Stimulated activated naive CD4-positive, alpha-beta T cell (primary cell): ENCODE data around the gene RASSF3.
"Not testable (repeated sequence)": the region's sequence is repeated elsewhere in the genome, so short reads cannot be mapped to it uniquely, and the experiment has no call there.

ENCODE experiments used
- DNase-seq, 6 experiments: peaks; one replicate each; lab custom pipeline; 2025; lab: John Stamatoyannopoulos, UW

RASSF3 gene

GRCh38 chr12:64595863-64596793 lies 14.2 kb upstream of the RASSF3 start:
- DNase-seq: no peak

DNA sequence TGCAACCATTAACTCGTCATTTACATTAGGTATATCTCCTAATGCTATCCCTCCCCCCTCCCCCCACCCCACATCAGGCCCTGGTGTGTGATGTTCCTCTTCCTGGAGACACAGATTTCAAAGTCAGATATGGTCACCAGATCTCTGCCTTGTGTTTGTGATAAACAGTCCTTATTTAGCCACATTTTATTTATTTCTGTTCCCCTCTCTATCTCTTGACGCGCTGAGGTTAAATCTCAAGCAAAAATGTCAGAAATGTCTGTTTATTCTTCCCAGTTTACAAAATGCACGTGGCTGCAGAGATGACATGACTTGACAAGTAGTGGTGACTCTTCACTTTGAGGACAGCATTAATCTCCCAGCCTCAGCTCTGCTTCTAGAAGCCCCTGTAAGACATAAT lies 11.5 kb upstream of the RASSF3 start:
- DNase-seq: no peak

DNA sequence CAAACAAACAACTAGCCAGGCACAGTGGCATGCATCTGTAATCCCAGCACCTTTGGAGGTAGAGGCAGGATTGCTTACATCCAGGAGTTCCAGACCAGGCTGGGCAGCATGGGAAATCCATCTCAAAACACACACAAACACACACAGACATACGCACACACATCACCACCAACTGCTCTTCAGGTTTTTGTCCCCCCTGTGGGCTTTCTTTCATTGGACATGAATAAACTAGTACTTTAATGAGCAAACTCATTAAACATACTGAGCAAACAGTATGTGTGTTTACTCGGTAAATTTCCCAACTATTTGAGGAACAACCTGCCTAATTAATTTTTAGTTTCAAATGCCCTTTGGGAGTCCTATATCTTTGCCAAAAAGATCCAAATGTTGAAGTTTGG lies 10.1 kb upstream of the RASSF3 start:
- no peak for DNase-seq

DNA sequence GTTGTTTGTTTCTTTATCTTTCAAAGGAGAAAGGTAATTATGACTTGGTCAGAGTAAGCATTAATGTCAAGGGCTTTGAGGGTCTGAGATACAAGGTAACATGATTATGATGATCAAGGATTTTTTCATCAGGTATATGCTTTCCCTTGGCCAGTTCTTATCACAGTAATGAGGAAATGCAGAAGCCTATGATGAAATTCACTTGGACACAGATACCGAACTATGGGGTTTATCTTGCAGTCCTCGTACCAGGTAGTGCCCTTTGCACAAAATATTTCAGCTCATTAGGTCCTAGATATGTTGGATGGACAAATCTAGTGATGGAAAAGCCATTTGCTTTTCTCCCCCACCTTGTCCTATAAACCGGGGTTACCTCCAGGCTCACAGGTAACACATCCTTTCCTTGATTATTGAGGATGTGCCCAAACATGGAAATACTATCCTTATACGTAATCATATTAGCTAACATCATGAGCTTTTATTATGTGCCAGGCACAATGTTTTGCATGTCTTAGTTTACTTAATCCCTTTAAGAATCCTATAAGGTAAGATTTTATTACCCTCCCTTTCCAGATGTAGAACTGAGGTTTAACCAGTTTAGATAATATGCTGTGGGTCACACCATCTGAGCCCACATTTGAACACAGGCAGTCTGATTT lies 7.0 kb upstream of the RASSF3 start:
- no peak for DNase-seq

- DNase-seq: peak in 5 of 6 experiments; percentile 26 to 70 (median 44)
These were observed 1.3 kb upstream of the RASSF3 start for GRCh38 chr12:64608901-64609535.

DNA sequence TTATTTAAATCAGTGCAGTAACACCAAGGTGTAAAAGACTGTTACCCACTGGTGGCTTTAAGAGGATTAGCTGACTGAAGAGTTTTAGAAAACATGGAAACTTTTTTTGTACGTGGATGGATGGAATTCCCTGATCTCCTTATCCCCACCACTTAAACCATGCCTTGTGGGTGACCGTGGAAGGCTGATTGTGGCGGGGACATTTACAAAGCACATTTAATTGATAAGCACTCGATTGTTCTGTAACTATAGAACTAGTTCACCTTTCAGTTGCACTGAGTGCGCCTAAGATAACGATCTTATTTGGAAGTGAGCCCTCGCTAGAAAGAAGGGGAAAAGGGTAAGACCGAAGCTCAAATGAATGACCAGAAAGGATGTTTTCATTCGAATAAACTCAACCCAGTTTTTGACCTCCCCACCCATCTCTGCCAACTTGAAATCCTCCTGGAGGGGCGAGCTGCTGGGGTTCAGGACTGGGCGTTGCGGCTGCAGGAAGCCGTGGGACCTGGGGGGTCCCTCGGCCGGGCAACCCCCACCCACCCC lies 688 bp upstream of the RASSF3 start:
- DNase-seq: peak in 2 of 6 experiments; percentile 39 to 49

GRCh38 chr12:64610660-64611340 lies 505 bp downstream of the RASSF3 start:
- DNase-seq: peak; percentile 46 to 75 (median 62)

DNA sequence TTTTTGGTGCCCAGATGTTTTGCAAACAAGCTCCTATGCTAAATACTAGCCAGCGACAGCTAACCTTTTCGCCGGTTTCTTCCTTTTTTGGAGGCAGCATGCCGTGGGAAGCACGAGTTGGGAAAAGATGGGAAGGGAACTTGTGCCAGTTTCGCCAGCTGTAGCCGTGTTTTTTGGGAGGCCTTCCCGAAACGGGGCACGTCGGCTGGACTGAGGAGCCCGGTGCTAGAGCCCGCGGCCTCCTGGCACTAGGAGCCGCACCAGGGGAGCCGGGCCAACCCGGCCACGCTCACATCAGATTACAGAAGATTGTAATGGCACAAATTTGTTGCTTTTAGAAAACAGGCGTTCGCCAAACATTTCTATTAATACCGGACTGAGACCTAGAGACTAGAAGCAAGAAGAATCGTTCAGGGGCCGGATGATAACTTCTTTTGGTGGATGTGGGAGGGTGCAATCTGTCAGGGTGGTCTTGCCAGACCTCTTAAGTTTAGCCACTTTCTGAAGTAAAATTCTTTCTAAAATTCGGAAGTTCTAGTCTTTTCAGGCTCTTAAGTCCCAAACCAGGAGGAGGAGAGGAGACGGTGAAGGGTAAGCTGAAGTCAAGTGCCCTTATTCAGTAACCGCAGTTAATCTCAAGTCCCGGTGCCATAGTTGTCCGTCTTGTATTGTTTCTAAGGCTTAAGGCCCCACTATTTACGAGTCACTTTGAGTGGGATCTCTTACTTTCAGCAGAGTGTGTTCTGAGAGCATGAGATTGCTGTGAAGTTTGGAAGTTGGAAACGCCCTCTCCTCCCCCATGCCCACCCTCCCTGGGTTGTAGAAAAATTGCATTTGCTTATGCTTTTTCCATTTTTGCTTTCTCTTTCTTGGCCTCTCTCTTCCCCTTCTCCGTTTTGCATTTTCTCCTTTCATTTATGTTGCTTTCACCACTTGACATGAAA lies 1.3 kb downstream of the RASSF3 start:
- peak; percentile 14 to 51 (median 30) for DNase-seq

DNA sequence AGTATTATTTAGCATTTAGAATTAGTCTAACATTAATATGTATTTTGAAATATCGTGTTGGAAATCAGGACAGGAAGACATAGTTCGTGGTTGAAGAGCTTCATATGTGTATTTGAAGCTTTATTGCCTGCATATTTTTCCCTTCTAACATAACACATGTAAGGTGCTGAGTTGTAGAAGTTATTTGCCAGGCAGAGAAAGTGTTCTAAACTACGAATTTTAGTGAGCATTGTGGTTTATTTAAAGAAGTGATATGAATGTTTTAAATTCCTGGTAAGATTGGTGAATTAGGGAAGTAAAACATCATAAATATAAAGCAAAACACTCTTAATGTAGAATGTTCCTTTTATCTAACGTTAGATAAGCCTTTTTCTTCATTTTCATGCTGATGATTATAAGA lies 2.5 kb downstream of the RASSF3 start:
- no peak for DNase-seq

- not testable (repeated sequence) for DNase-seq
These were observed 3.6 kb downstream of the RASSF3 start for GRCh38 chr12:64613775-64614398.

DNA sequence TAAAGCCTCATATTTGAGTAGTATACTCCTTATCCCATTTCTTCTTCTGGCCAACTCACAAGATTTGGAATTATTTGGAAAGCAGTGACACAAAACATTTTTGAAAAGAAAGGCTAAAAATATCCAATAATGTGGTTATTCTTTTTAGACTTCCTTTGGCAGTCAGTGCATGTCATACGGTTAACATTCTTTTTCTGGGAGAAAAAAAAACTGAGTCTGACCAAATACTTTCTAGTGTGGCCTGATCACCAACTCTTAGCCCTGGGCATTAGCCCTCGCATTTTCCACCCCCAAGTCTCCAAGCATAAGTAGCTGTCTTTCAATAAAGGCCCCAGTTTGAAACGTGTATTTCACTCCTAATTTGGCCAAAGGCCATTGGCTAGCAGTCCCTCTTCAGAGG lies 5.9 kb downstream of the RASSF3 start:
- DNase-seq: no peak

- DNase-seq: no peak
These were observed 8.8 kb downstream of the RASSF3 start for GRCh38 chr12:64618953-64619590.

- DNase-seq: no peak
These were observed 11.1 kb downstream of the RASSF3 start for GRCh38 chr12:64621257-64621942.

DNA sequence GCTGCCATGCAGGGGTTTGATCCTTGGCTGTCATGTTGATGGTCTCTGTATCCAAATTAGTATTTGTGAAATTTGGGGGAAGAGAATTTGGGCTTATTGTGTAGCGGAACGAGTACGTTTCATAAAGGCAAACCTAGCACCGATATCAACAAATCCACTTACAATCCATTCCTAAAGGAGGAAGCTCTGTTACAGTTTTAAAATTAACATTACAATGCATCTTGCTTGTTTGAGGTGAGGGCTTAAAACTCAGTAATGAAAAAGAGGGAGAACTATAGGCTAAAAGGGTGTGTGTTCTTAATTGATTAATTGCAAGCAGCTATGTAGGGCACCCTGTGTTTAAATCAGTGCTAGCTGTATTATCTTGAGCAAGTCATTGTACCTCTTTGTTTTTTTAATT lies 13.7 kb downstream of the RASSF3 start:
- no peak for DNase-seq

- DNase-seq: no peak
These were observed 15.2 kb downstream of the RASSF3 start for GRCh38 chr12:64625243-64626077.

DNA sequence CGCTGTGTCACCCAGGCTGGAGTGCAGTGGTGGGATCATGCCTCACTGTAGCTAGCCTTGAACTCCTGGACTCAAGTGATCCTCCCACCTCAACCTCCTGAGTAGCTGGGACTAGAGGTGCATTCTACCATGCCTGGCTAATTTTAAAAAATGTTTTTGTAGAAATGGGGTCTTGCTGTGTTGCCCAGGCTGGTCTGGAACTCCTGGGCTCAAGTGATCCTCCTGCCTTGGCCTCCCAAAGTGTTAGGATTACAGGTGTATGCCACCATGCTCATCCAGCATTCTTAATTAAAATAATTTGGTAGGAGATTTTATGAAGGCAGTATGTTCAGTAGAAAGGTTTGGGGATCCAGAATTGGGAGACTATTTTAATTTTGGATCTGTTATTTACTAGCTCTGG lies 16.3 kb downstream of the RASSF3 start:
- DNase-seq: not testable (repeated sequence)

GRCh38 chr12:64627771-64628170 lies 17.5 kb downstream of the RASSF3 start:
- no peak for DNase-seq

DNA sequence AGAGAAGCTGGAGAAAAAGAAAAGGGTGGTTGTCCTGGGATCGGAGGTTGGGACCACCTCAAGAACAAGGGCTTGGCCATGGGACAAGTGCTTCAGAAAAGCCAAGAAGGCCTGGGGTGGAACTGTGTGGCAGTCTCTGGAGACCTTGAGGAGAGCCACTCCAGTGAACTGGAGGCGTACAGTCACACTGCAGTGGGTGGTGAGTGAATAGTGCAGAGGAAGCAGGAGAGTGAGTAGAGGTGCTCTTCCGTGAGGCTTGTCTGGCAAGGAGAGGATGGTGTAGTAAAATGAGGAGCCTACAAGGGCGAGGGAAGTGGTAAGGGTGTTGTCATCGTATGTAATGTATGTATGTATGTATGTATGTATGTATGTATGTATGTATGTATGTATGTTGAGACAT lies 20.9 kb downstream of the RASSF3 start:
- no peak for DNase-seq
